ENCODE data around the gene SOCS1. TPM values are rescaled to one million over a fixed set of nuclear protein-coding genes. Genes with fewer than 3 reads are reported as not detected.

Gene SOCS1
- total and polyA plus RNA-seq, 9 of the 15 experiments (the other 6 are each of a cell fraction or from before 2014, with no cell fraction given) = 0.04 to 7.5 (median 2.3) TPM

DNA sequence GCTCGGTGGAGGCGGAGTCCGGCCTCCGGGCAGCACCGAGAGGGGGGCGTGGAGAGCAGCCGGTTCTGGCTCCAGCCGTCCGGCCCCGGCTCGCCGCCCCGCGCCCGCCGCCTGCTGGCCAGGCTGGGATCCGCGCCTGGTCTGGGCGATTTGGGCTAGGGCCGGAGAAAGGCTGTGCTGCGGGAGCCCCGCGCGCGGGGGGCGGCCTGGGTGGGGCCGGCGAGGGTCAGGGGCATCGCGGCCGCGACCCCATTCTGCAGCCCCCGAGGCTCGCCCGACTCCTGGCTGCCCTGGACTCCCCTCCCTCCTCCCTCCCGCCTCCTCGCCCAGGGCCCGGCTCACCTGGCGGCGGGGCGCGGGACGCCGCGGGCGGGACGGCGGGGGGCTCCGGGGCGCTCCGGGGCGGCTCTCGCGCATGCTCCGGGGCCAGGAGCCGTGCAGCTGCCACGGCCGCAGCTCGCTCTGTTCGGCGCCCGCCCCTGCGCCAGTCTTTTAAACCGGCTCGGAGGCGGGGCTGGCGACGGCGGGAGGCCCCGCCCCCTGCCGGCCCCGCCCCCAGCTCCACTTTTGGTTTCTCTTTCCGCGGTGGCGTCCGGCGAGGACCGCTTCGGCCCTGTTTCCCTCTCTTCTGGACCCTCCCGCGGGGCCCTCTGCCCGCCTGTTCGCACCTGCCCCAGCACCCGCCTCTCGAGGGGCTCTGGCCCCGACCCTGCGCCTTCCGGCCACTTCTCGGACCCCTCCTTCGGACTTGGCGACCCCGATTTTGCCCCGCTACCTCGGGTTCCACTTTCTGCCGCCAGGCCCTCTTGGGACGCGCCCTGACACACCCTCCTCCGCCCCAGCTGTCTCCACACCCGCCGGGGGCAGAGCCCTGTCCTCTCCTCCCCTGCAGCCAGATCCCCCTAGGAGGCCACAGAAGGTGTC lies at the start of gene SOCS1 (continued):
- peak; percentile 55; the same call in 1 of the 2 replicates for TF ChIP-seq ZBTB40 (IDR thresholded peaks at IDR 0.05)
- TF ChIP-seq ZBTB40 (CRISPR knock-in tag; IDR thresholded peaks at IDR 0.05) = no peak
- TF ChIP-seq PHB (CRISPR knock-in tag; IDR thresholded peaks at IDR 0.05) = no peak; the same call in none of the 2 replicates
- peak; percentile 56; the same call in 1 of the 2 replicates for TF ChIP-seq HNRNPL (IDR thresholded peaks at IDR 0.05; ENCODE audit: low read depth, low read length)
- peak; percentile 74; the same call in 1 of the 2 replicates for TF ChIP-seq ZNF764 (CRISPR knock-in tag; IDR thresholded peaks at IDR 0.05; ENCODE audit: low read depth)
- TF ChIP-seq ZNF12 (CRISPR knock-in tag; IDR thresholded peaks at IDR 0.05) = 0 out of 2 replicates have a peak, but pooled peaks have one; percentile 34
- no peak for TF ChIP-seq BCL6 (CRISPR knock-in tag; IDR thresholded peaks at IDR 0.05)
- TF ChIP-seq HSF4 (CRISPR knock-in tag; IDR thresholded peaks at IDR 0.05; ENCODE audit: borderline replicate concordance) = no peak
- TF ChIP-seq, protein P1, sequence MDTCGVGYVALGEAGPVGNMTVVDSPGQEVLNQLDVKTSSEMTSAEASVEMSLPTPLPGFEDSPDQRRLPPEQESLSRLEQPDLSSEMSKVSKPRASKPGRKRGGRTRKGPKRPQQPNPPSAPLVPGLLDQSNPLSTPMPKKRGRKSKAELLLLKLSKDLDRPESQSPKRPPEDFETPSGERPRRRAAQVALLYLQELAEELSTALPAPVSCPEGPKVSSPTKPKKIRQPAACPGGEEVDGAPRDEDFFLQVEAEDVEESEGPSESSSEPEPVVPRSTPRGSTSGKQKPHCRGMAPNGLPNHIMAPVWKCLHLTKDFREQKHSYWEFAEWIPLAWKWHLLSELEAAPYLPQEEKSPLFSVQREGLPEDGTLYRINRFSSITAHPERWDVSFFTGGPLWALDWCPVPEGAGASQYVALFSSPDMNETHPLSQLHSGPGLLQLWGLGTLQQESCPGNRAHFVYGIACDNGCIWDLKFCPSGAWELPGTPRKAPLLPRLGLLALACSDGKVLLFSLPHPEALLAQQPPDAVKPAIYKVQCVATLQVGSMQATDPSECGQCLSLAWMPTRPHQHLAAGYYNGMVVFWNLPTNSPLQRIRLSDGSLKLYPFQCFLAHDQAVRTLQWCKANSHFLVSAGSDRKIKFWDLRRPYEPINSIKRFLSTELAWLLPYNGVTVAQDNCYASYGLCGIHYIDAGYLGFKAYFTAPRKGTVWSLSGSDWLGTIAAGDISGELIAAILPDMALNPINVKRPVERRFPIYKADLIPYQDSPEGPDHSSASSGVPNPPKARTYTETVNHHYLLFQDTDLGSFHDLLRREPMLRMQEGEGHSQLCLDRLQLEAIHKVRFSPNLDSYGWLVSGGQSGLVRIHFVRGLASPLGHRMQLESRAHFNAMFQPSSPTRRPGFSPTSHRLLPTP (IDR thresholded peaks at IDR 0.05; ENCODE audit: borderline replicate concordance, extremely low read depth, insufficient read length) = no peak
- TF ChIP-seq GATAD2B (IDR thresholded peaks at IDR 0.05; ENCODE audit: borderline replicate concordance) = peak; percentile 99
- peak; percentile 74 for TF ChIP-seq SIN3B (IDR thresholded peaks at IDR 0.05; ENCODE audit: low read depth)
- TF ChIP-seq, protein P2, sequence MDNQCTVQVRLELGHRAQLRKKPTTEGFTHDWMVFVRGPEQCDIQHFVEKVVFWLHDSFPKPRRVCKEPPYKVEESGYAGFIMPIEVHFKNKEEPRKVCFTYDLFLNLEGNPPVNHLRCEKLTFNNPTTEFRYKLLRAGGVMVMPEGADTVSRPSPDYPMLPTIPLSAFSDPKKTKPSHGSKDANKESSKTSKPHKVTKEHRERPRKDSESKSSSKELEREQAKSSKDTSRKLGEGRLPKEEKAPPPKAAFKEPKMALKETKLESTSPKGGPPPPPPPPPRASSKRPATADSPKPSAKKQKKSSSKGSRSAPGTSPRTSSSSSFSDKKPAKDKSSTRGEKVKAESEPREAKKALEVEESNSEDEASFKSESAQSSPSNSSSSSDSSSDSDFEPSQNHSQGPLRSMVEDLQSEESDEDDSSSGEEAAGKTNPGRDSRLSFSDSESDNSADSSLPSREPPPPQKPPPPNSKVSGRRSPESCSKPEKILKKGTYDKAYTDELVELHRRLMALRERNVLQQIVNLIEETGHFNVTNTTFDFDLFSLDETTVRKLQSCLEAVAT (IDR thresholded peaks at IDR 0.05) = peak in 1 of 2 experiments; percentile 73; a peak in 2 of 4 replicates

Measured in K562 (cell line).